A549 (cell line): ENCODE measurements around the gene SLC9A3.

Source experiments
- CEBPB ChIP-seq, 2 experiments: fragments of >200 bp in 1 of 2; sonication (Bioruptor Twin) in 1 of 2; formaldehyde crosslinking in 1 of 2; IDR thresholded peaks; 2 replicates each; pipeline ENCODE4 v1.6.1; 2012 to 2016
- CHD2 ChIP-seq: fragments of 150-350 bp; IDR thresholded peaks from 2 replicates; pipeline ENCODE4 v1.6.1; 2014; ENCODE audit warnings: low read length; ENCODE audit not compliant: partially characterized antibody
- CTCF ChIP-seq: fragments of >200 bp; sonication (Bioruptor Twin); formaldehyde crosslinking; IDR thresholded peaks from 3 replicates; pipeline ENCODE4 v1.5.1; 2016
- EP300 ChIP-seq, 2 experiments: fragments of >200 bp; sonication (Bioruptor Twin); formaldehyde crosslinking; IDR thresholded peaks; 2 replicates in 1 of 2; 3 replicates in 1 of 2; pipeline ENCODE4 v1.6.1; 2016 to 2017
- GATA3 ChIP-seq: IDR thresholded peaks from 2 replicates; pipeline ENCODE4 v1.6.1; 2012; ENCODE audit warnings: borderline replicate concordance
- MAFK ChIP-seq: fragments of 450-650 bp; IDR thresholded peaks from 2 replicates; pipeline ENCODE4 v1.6.1; 2014; ENCODE audit not compliant: partially characterized antibody
- MAZ ChIP-seq: fragments of 150-350 bp; IDR thresholded peaks from 2 replicates; pipeline ENCODE4 v1.6.1; 2014; ENCODE audit warnings: antibody characterized with exemption, low read depth, low read length, borderline replicate concordance
- PHF8 ChIP-seq: fragments of 200-600 bp; sonication (generic); IDR thresholded peaks from 2 replicates; pipeline ENCODE4 v1.6.1; 2016; ENCODE audit warnings: low read depth, mild to moderate bottlenecking, antibody characterized with exemption, moderate library complexity, borderline replicate concordance
- POLR2A ChIP-seq: IDR thresholded peaks from 2 replicates; pipeline ENCODE4 v1.6.1; 2012; ENCODE audit warnings: mild to moderate bottlenecking, low read length
- POLR2AphosphoS2 ChIP-seq: conservative IDR thresholded peaks from 2 replicates; pipeline ENCODE4 v1.6.1; 2012; ENCODE audit warnings: low read length, improper control_type of control experiment, inconsistent platforms
- RARB ChIP-seq: fragments of 250-450 bp; sonication (Bioruptor Pico); IDR thresholded peaks from 2 replicates; pipeline ENCODE4 v1.8.0; 2021; ENCODE audit warnings: mild to moderate bottlenecking, moderate library complexity
- RCOR1 ChIP-seq: fragments of 150-350 bp; IDR thresholded peaks from 2 replicates; pipeline ENCODE4 v1.6.1; 2014; ENCODE audit warnings: antibody characterized with exemption, low read length, low read depth
- SMC3 ChIP-seq: fragments of >200 bp; sonication (Bioruptor Twin); formaldehyde crosslinking; IDR thresholded peaks from 3 replicates; pipeline ENCODE4 v1.6.1; 2018; ENCODE audit warnings: inconsistent platforms

DNA sequence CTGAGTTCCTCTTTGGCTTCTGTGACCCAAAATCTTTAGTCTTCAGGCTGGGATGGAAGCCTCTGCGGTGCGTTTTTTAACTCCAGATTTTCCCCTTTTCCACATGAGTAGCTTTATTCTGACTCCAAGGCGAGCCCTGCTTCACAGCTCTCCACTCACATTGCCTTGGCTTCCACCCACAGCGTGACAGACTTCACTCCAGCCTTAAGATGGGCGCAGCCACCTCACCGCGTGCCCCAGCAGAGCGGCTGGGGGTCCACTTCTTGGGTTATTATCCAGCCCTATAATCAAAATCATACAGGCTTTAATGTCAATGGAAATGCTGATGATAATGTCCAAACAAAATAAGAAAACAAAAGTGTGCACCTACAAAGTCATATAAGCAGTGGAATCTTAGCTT is 80.0 kb downstream of the SLC9A3 start:
- no peak for TF ChIP-seq CHD2
- no peak for TF ChIP-seq MAFK
- TF ChIP-seq SMC3: no peak
- no peak for TF ChIP-seq POLR2AphosphoS2
- no peak for TF ChIP-seq CTCF
- TF ChIP-seq MAZ: no peak
- TF ChIP-seq PHF8: no peak
- TF ChIP-seq RARB (CRISPR knock-in tag): no peak
- TF ChIP-seq EP300 (IDR thresholded peaks at IDR 0.05): no peak
- TF ChIP-seq RCOR1: no peak
- TF ChIP-seq GATA3: no peak
- TF ChIP-seq POLR2A: no peak
- TF ChIP-seq CEBPB (IDR thresholded peaks at IDR 0.05): no peak
